GM19240 (cell line): Measurements from ENCODE around the gene SRPX.

Experiments used
- DNase-seq: peaks from one replicate; pipeline ENCODE4 v3.0.0; 2011; ENCODE audit warnings: low spot score; ENCODE audit not compliant: insufficient read length

Gene SRPX

DNA sequence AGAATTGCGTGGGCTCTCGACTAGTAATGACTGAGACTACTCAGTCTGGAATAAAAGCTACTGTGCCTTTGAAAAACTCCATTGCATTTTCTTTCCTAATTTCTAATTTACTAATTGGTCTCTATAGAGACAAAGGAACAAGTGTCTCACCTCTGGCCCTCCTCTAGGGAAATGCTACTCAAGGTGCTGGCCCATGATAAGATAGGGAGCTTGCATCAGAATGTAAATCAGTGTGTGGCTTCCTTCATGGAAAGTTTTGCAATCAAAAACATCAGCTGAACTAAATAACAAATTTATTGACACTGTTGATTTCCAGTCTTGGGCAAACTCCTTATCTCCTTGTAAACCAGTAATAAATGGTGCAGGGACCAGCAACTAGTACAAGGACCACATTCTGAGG, 81.8 kb downstream of the SRPX start:
- no peak for DNase-seq

DNA sequence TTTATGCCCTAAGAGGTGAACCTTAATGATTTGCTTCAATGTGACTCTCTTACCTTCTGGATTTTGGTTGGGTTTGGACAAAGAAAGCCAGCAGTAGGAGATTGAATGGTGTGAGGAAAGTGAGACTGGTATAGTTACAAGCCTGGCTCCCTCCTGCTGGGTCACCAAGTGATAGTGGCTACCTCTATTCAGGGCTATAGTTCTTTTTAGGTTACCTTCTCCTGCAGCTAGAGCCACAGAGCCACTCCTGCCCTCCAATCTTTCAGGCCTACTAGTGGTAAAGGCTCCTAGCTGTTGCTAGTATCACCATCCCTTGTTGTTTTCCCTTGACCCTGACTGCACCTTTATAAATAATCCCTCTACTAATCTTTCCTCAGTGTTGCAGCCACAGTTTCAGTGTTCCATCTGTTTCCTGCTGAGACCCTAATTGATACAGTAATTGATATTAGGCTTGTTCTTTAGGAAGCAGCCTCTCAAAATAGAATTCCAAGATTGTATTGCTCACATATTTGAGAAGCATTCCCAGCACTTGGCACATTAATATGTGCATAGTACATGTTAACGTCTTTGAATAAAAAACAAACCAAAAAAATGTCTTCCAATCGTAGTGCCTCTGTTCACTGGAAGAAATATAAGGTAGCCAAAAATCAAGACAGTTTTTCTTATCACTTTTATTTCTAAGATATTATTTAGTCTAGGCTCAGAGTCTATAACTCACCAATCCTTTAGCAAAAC, 82.3 kb downstream of the SRPX start:
- DNase-seq = no peak

DNA sequence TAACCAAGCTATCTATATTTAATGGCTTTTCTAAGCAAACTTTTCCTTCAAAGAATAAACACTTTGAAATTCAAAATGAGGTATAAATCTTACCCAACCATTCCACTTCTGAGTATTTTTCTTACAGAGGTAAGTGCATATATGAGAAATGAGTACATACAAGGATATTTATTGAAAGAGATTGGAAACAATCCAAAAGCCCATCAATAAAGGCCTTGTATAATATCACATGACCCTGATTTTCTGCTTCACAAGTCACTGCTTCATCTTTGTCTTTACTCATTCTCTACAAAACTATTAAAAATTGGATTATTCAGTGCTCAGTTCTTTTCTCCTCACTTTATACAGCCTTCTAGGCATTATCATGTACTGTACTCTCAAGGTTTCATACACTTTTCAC, 91.3 kb downstream of the SRPX start:
- DNase-seq = no peak

DNA sequence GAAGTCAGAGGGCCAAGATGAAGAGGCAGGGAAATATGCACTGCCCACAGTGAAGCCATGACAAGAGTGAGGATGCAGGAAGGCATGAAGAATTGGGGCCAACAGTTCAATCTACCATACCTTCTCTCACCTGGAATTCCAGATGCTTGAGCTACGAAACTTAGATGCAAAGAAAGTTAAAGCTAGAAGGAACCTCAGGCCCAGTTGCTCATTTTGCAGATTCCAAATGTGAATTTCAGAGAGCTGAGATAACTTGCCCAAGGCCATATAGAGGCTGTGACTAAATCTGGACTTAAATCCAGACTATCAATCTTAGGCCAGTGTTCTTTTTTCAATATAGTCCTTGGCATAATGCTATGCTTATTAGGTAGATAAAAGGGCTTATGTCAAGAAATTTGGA, 92.7 kb downstream of the SRPX start:
- DNase-seq = no peak

DNA sequence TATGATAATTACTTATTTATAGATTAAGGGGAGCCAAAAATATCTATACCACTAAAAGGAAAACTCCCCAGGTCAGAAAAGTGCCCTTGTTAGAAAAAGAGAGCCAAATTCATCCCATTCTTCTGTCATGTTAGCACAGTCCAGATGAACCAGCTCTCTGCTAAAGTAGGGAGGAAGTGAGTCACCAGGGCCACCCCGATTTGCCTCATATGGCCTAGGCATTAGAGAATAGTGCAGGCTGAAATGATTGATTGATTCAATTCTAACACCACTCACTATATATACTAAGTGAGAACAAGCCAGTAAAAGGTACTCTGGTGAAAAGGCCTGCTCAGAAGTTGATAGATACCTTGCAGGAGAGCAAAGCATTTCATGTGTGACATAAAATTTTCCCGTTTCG, 94.5 kb downstream of the SRPX start:
- DNase-seq = no peak

DNA sequence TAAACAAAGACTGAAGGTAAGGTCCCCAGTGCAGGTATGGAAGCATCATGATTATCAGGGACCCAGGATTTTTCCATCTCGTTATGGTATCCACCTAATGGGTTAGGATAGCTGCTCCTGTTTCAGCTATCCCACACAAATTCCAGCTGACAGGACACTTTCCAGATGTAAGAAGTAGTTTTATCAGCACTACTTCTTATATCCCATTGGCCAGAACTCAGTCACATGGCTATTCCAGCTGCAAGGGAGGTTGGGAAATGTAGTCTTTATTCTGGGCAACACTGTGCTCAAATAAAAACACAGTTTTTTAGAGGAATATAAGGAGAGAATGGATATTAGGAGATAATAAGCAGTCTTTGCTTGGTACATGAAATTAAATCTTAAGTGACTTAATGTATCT, 96.7 kb downstream of the SRPX start:
- DNase-seq = no peak

DNA sequence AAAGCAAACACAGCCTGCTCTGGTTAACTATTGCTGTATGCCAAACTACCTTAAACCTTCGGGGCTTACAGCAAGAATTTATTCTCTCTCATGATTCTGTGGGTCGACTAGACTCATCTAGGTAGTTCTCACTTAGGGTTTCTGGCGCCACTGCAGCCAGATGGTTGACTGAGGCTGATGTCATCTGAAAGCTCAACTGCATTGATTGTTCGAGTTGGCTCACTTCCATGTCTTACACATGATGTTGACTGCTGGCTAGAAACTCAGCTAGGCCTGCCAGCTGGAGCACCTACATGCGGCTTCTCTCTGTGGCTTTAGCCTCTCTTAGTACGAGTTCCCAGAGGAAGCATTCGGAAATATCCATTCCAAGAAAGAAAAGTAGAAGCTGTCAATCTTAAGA, 103.2 kb downstream of the SRPX start:
- DNase-seq = no peak

DNA sequence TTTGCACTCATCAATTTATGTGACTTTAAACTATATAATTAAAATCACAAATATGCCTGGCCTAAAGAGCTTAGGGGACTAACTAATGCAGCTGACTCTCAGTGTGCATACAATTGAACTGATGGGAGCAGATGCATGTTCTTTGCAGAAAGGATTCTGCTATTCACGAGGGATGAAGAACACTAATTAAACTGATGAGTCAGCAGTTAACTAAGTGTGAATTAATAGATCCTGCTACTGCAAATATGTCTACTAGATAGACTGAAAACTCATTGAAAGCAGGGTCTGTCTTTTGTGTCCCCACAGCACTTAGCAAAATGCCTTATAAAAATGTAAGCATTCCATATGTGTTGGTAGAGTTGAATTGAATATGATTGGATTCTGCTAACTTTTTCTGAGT, 104.0 kb downstream of the SRPX start:
- DNase-seq = no peak

DNA sequence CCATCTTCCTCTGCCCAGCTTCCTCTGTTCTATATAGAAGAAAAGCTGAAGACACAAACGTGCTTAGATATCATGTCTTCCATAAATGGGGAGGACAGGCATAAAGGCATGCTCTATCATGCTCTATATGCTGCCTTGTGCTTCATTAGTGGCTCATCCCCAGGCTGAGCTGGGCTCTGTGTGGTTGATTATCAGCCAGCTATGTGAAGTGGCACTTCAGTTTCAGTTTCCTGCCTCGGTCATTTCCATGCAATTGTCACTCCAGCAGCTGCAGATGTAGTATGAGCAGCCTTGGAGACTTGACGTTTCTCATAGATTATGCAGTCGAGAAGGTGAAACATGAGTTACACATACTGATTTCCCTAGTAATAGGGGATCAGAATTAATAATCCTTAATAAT, 108.1 kb downstream of the SRPX start:
- no peak for DNase-seq

DNA sequence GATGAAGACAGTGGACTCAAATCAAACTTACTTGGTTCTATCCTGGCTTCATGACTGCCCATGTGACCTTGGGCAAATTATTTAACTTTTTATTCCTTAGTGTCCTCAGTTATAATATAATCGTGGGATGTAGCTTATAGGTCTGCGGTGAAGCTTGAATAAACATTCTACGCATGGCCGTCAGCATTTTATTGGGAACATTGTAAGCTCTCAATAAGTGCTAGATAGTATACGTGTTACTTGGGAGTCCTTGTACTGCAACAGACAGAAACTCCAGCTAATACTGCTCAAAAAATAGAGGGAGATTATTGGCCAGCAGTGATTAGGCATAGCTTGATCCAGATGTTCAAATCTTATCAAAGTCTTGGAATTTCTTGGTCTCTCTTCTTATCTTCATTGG, 109.5 kb downstream of the SRPX start:
- no peak for DNase-seq

DNA sequence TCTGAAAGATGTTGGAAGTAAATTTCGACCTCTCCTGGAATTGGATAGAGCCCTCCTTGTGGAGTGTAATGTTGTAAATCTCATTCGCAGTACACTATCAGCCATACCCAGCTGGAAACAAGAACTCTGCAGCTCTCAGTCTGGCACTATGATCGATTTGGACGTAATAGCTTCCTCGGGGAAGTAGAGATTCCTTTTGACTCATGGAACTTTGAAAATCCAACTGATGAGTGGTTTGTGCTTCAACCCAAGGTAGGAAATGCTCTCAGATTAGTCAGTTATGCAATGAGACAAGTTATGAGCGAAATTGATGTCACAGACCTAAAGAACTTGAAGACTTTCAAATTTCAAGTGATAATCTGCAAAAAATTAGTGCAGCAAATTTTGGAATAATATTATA, 110.4 kb downstream of the SRPX start:
- DNase-seq = no peak

DNA sequence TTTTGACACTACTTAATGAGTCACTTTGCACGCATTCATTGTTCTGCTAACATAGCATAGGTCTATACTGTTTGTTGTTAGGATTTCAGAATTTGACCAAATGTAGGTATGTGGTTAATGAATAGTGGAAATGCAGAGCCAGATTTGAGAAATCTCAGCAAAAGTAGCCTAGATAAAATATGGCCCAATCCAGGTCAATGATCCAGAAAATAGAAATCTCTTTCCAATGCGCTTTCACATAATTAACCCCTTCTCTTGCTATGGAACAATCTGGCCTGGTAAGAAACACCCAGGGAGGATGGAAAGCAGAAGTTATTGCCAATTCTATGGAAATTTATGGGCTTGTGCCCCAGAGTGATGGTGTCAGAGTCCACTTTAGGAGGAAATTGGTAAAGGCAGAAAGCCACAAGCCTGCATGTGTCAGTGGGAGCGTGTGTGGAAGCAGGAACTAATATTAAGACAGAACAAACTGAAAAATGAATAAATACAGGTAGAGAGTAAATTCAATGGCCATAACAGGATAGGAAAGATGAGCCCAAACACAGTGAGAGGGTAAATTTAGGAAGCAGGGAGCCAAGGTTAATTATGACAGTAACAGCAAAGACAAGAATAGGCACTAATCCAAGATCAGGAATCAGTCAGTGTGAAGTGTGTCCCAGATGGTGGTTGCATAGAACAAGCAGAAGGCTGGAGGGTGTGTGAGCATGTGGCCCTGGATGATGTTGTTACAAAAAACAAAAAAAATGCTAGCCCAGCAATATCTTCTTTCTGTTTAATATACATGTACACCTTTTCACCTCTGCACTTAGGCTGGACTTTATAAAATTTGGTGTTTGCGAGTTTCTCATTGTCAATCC, 111.4 kb downstream of the SRPX start:
- no peak for DNase-seq

DNA sequence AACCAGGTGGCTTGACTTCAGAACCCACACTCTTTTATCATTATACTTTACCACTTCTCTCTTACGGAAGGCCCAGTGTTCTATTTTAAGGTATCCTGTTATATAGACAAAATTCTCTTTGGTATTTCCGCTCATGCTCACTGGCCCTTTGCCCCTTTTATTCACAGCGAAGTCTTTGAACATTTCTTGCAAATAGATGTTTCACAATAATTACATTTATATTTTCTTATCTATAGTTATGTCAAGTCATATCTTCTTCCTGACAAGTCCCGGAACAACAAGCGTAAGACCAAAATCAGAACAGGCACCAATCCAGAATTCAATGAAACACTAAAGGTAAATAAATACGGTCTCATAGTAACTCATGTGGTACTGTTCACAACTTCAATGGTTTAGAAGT, 112.3 kb downstream of the SRPX start:
- no peak for DNase-seq

DNA sequence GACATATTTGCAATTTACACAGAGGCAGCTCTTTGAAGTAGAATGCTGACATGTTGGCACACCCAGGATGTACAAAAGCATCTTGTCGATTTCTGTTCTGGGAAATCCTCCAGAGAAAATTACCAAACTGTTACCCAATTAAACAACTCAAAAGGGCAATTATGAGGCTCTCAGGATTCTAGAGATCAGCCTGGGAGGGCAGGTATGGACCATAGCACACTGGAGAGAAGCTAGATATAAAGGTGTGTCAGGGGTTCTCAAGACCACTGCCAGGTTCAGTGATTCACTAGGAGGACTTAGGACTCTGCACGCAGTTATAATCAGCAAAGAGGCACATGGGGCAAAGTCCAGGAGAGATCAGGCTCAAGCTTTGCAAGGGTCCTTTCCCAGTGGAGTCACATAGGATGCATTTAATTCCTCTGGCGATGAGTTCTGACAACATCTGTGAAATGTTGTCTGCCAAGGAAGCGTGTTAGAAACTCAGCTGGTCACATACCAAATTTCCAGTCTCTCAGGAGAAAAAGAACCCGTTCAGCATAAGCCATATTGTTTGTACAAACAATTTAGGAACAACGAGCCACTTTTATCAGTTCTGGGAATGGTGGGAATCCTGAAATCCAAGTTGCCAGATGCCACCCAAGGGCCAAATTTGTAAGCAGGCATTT, 113.5 kb downstream of the SRPX start:
- DNase-seq = no peak

DNA sequence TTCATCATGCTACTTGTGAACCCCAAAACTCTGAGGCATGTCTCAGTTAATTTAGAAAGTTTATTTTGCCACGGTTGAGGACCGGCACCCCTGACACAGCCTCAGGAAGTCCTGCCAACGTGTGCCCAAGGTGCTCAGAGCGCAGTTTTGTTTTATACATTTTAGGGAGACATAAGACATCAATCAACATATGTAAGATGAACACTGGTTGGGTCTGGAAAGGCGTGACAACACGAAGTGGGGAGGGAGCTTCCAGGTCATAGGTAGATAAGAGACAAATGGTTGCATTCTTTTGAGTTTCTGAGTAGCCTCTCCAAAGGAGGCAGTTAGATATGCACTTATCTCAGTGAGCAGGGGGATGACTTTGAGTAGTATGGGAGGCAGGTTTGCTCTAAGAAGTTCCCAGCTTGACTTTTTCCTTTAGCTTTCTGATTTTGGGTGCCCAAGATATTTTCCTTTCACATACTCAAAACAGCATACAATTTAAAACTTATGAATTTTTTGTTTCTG, 115.4 kb downstream of the SRPX start:
- no peak for DNase-seq

DNA sequence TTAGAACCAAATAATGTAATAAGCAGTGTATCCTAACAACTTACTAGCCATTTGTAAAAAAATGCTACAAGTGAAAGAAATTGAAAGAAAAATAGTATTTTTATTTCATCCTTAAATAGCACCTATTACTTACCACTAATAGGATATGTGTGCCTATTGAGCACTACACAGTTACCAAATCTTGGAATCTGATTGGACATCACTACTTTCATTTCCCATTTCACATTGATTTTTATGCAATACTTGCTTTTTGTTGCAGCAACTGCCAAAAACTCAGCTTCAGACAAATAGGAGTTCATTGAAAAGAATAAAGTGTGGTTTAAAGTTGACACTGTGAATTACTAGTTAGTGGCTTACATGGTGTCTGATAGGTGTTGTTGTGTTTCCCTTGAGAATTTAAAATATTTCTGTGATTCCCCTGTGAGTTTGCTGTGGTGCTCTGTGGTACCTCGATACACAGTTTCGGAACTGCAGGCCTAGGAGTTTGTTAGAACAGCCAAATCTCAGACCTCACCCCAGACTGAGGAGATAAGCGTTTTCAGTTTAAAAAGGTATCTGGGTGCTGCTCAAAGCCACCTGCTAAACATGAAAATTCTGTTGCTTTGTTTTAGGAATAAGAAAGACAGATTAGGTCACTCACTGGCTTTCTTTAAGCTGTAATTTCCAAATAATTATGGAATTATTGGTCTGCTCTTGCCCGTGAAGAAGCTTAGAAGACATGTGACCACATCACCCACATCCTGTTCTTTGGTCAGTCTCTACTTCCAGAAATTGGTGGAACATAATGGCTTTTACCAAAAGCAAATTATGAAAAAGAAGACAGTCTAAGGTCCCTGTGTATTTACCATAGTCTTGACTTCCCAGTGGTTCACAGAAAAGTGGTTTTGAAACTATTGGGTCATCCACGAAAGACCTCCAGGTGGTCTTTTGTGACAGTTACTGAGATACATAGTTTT, 116.5 kb downstream of the SRPX start:
- no peak for DNase-seq

DNA sequence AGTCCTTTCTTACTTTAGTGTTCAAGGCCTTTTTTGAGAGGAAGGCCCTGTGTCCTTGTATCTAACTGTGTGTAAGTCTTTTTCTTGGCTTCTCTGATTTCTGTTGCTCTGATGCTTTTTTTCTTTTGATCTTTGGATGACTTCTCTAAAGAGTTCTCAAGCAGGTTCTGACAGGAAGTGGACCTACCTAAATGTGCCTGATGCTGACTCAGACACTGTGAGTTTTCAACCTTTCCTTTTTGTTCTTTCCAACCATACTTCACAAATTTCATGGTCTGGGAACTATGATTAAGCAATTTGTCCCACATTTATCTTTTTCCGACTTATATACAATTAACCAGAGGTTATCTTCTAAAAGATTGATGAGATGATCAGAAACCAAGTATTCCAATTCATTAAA, 117.8 kb downstream of the SRPX start:
- no peak for DNase-seq

DNA sequence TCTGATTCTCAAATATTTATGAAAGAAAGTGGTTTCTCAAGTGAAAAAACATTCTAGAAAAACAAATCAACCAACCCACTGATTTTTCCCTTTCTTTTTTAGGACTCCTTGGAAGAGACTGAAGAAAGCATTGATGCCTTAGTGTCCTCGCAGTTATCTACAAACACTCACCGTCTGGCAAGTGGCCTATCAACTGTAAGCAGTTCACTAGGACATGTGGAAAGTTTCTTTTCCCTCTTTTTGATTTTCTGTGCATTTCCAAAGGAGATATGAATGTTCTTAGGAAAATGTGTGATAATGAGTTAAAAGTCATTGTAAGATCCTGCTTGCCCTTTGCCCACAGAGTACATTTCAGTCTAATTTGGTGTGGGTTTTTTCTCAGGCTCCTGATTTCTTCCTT, 118.4 kb downstream of the SRPX start:
- DNase-seq = no peak

DNA sequence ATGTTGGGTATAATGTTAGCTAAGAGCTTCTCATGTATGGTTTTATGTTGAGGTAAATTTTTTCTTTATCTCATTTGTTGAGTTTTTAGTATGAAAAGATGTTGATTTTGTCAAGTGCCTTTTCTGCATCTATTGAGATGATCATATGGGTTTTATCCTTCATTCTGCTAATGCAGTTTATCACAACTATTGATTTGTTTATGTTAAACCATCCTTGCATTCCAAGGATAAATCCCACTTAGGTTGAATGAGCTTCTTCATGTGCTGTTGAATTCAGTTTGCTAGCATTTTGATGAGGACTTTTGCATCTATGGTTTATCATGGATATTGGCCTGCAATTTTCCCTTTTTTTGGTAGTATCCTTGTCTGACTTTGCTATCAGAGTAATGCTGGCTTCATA, 121.0 kb downstream of the SRPX start:
- DNase-seq = no peak
